ENCODE data around the gene GDF11.

GDF11 gene

DNA sequence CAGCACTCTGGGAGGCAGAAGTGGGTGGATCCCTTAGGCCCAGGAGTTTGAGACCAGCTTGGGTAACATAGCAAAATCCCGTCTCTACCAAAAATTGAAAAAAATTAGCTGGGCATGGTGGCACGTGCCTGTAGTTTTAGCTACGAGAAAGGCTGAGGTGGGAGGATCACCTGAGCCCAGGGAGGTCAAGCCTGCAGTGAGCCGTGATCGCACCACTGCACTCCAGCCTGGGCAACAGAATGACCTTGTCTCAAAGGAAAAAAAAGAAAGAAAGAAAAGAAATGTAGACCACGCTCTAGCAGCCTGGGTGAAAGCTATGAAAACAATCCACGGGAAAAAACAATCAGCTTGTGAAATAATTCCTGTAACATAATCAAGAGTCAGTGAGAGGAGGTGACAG lies 45.6 kb downstream of the GDF11 start:
- Histone ChIP-seq H3K27me3 (ENCODE audit: insufficient read depth, insufficient read length) (no peaks in the 10 kb centered on the region), H3K9ac (ENCODE audit: insufficient read length, low read depth) (no peak overlapping the region), H3K4me1 (ENCODE audit: insufficient read depth, insufficient read length) (no peaks in the 10 kb centered on the region), H3K4me3 (ENCODE audit: insufficient read length, low read depth) (no peak overlapping the region), H3K36me3 (ENCODE audit: insufficient read depth, insufficient read length, low read length) (peaks cover 87% of the 10 kb centered on the region), H3K9me3 (ENCODE audit: insufficient read depth, low read length) (no peaks in the 10 kb centered on the region)
- no peak for DNase-seq (ENCODE audit: low read depth, low spot score)
- TF ChIP-seq ZNF274 (IDR thresholded peaks at IDR 0.05; ENCODE audit: low read depth, low read length): no peak
- no peak for TF ChIP-seq YY1 (IDR thresholded peaks at IDR 0.05; ENCODE audit: insufficient read depth, insufficient read length)
- no peak for TF ChIP-seq SUZ12 (IDR thresholded peaks at IDR 0.05; ENCODE audit: extremely low read depth, insufficient read depth, insufficient read length)

- Histone ChIP-seq H3K36me3 (ENCODE audit: insufficient read depth, insufficient read length, low read length) (peaks cover 87% of the 10 kb centered on the region), H3K9ac (ENCODE audit: insufficient read length, low read depth) (no peak overlapping the region), H3K4me3 (ENCODE audit: insufficient read length, low read depth) (no peak overlapping the region), H3K27me3 (ENCODE audit: insufficient read depth, insufficient read length) (no peaks in the 10 kb centered on the region), H3K9me3 (ENCODE audit: insufficient read depth, low read length) (no peaks in the 10 kb centered on the region), H3K4me1 (ENCODE audit: insufficient read depth, insufficient read length) (no peaks in the 10 kb centered on the region)
- DNase-seq (ENCODE audit: low read depth, low spot score): no peak
- TF ChIP-seq YY1 (IDR thresholded peaks at IDR 0.05; ENCODE audit: insufficient read depth, insufficient read length): no peak
- no peak for TF ChIP-seq ZNF274 (IDR thresholded peaks at IDR 0.05; ENCODE audit: low read depth, low read length)
- TF ChIP-seq SUZ12 (IDR thresholded peaks at IDR 0.05; ENCODE audit: extremely low read depth, insufficient read depth, insufficient read length): no peak
Observed at GRCh38 chr12:55789171-55789570, 46.2 kb downstream of the GDF11 start.

DNA sequence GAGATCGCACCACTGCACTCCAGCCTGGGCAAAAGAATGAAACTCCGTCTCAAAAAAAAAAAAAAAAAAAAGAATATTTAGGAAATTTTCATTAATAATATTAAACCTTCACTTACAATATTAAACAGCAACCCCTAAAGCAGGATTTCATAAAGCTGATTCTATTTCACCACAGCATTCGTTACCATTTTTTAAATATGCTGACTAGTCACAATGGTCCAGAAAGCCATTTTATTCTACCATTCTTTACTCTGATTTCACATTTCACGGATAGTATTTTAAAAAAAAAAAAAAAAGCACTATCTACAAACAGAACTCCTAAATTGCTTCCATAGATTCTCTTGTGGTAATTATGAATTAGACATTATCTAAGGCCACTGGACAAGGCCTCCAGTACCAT lies 47.0 kb downstream of the GDF11 start:
- H3K36me3 ChIP-seq (ENCODE audit: insufficient read depth, insufficient read length, low read length): peaks cover 87% of the 10 kb centered on the region

GRCh38 chr12:55795950-55796349 lies 53.0 kb downstream of the GDF11 start:
- Histone ChIP-seq H3K9me3 (ENCODE audit: insufficient read depth, low read length) (no peaks in the 10 kb centered on the region), H3K4me3 (ENCODE audit: insufficient read length, low read depth) (no peak overlapping the region), H3K27me3 (ENCODE audit: insufficient read depth, insufficient read length) (no peaks in the 10 kb centered on the region), H3K36me3 (ENCODE audit: insufficient read depth, insufficient read length, low read length) (peaks cover 85% of the 10 kb centered on the region), H3K9ac (ENCODE audit: insufficient read length, low read depth) (no peak overlapping the region), H3K4me1 (ENCODE audit: insufficient read depth, insufficient read length) (no peaks in the 10 kb centered on the region)
- TF ChIP-seq YY1 (IDR thresholded peaks at IDR 0.05; ENCODE audit: insufficient read depth, insufficient read length) (no peak), SUZ12 (IDR thresholded peaks at IDR 0.05; ENCODE audit: extremely low read depth, insufficient read depth, insufficient read length) (no peak), ZNF274 (IDR thresholded peaks at IDR 0.05; ENCODE audit: low read depth, low read length) (no peak)
- DNase-seq (ENCODE audit: low read depth, low spot score): no peak

More for the DNA sequence above, 47.0 kb downstream of the GDF11 start:
- no peak for DNase-seq (ENCODE audit: low read depth, low spot score)
- H3K9ac ChIP-seq (ENCODE audit: insufficient read length, low read depth): no peak overlapping the region
- H3K27me3 ChIP-seq (ENCODE audit: insufficient read depth, insufficient read length): no peaks in the 10 kb centered on the region
- H3K4me3 ChIP-seq (ENCODE audit: insufficient read length, low read depth): no peak overlapping the region
- H3K4me1 ChIP-seq (ENCODE audit: insufficient read depth, insufficient read length): no peaks in the 10 kb centered on the region
- TF ChIP-seq SUZ12 (IDR thresholded peaks at IDR 0.05; ENCODE audit: extremely low read depth, insufficient read depth, insufficient read length) (no peak), YY1 (IDR thresholded peaks at IDR 0.05; ENCODE audit: insufficient read depth, insufficient read length) (no peak), ZNF274 (IDR thresholded peaks at IDR 0.05; ENCODE audit: low read depth, low read length) (no peak)
- no peaks in the 10 kb centered on the region for H3K9me3 ChIP-seq (ENCODE audit: insufficient read depth, low read length)

DNA sequence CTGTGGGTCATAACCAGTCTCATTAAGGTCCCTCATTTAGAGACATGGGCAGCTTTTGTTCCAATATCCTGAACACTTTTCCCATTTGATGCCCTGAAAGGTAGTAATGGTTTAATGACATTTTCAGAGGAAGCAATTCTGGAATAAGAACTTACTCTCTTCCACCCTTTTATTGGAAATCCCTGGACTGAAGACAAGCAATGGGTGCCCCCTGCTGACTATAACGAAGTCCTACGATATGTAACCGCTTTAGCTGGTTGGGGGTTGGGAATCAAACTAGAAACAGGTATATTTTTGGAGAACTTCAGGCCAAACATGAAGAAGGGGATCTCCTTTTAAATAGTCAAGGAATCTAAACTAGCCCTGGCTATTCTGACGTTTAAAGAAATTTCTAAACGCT lies 54.1 kb downstream of the GDF11 start:
- Histone ChIP-seq H3K36me3 (ENCODE audit: insufficient read depth, insufficient read length, low read length) (peaks cover 89% of the 10 kb centered on the region), H3K4me3 (ENCODE audit: insufficient read length, low read depth) (no peak overlapping the region), H3K4me1 (ENCODE audit: insufficient read depth, insufficient read length) (no peaks in the 10 kb centered on the region), H3K27me3 (ENCODE audit: insufficient read depth, insufficient read length) (no peaks in the 10 kb centered on the region), H3K9ac (ENCODE audit: insufficient read length, low read depth) (no peak overlapping the region), H3K9me3 (ENCODE audit: insufficient read depth, low read length) (no peaks in the 10 kb centered on the region)
- TF ChIP-seq SUZ12 (IDR thresholded peaks at IDR 0.05; ENCODE audit: extremely low read depth, insufficient read depth, insufficient read length) (no peak), ZNF274 (IDR thresholded peaks at IDR 0.05; ENCODE audit: low read depth, low read length) (no peak), YY1 (IDR thresholded peaks at IDR 0.05; ENCODE audit: insufficient read depth, insufficient read length) (no peak)
- peak; percentile 30 for DNase-seq (ENCODE audit: low read depth, low spot score)

GRCh38 chr12:55797550-55797949 lies 54.6 kb downstream of the GDF11 start:
- no peak overlapping the region for H3K4me3 ChIP-seq (ENCODE audit: insufficient read length, low read depth)
- no peaks in the 10 kb centered on the region for H3K27me3 ChIP-seq (ENCODE audit: insufficient read depth, insufficient read length)
- no peak for DNase-seq (ENCODE audit: low read depth, low spot score)
- H3K9ac ChIP-seq (ENCODE audit: insufficient read length, low read depth): no peak overlapping the region
- H3K4me1 ChIP-seq (ENCODE audit: insufficient read depth, insufficient read length): no peaks in the 10 kb centered on the region
- H3K9me3 ChIP-seq (ENCODE audit: insufficient read depth, low read length): no peaks in the 10 kb centered on the region
- TF ChIP-seq YY1 (IDR thresholded peaks at IDR 0.05; ENCODE audit: insufficient read depth, insufficient read length) (no peak), SUZ12 (IDR thresholded peaks at IDR 0.05; ENCODE audit: extremely low read depth, insufficient read depth, insufficient read length) (no peak), ZNF274 (IDR thresholded peaks at IDR 0.05; ENCODE audit: low read depth, low read length) (no peak)
- H3K36me3 ChIP-seq (ENCODE audit: insufficient read depth, insufficient read length, low read length): peaks cover 90% of the 10 kb centered on the region
